Stimulated activated naive CD4-positive, alpha-beta T cell (primary cell): Measurements from ENCODE around the gene PSTK.

Experiments used
- DNase-seq, 6 experiments: peaks; one replicate each; lab custom pipeline; 2025; lab: John Stamatoyannopoulos, UW

Gene PSTK, protein sequence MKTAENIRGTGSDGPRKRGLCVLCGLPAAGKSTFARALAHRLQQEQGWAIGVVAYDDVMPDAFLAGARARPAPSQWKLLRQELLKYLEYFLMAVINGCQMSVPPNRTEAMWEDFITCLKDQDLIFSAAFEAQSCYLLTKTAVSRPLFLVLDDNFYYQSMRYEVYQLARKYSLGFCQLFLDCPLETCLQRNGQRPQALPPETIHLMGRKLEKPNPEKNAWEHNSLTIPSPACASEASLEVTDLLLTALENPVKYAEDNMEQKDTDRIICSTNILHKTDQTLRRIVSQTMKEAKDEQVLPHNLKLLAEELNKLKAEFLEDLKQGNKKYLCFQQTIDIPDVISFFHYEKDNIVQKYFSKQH

DNA sequence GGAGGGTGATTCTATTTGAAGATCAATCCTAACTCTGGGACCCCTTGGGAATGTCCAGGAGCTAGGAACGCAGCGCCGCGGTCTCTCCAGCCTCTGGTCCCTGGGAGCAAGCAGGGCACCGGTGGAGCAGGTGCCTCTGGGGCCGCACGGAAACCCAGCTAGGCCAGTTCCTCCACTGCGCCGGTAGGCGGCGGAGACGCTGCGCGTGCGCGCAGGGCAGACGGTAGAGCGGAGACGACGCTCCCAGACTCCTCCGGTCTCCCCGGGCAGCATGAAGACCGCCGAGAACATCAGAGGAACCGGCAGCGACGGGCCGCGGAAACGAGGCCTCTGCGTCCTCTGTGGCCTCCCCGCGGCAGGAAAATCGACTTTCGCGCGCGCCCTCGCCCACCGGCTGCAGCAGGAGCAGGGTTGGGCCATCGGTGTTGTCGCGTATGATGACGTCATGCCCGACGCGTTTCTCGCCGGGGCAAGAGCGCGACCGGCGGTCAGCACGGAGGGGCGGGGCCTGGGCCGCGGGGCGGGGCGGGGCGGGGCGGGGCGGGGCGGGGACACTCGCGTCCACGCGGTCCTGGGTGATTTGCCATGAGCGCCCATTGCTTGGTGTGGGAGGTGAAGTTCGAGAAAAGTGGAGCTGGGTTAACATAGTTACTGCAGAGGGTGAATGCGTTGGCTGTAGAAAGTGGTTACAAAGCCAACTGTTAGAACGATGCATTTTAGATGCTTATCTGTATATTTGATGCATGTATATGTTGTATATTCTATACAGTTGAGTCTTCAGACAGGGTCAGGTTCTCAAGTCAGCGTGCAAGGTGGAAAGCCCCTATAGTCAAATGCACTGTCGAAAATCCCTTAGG, at the start of gene PSTK:
TSS of gene PSTK (plus strand) at position 193 of the 857 bp plus-strand sequence. CDS start at position 272, 79 bp downstream.
- DNase-seq: peak; percentile 81 to 97 (median 84)

DNA sequence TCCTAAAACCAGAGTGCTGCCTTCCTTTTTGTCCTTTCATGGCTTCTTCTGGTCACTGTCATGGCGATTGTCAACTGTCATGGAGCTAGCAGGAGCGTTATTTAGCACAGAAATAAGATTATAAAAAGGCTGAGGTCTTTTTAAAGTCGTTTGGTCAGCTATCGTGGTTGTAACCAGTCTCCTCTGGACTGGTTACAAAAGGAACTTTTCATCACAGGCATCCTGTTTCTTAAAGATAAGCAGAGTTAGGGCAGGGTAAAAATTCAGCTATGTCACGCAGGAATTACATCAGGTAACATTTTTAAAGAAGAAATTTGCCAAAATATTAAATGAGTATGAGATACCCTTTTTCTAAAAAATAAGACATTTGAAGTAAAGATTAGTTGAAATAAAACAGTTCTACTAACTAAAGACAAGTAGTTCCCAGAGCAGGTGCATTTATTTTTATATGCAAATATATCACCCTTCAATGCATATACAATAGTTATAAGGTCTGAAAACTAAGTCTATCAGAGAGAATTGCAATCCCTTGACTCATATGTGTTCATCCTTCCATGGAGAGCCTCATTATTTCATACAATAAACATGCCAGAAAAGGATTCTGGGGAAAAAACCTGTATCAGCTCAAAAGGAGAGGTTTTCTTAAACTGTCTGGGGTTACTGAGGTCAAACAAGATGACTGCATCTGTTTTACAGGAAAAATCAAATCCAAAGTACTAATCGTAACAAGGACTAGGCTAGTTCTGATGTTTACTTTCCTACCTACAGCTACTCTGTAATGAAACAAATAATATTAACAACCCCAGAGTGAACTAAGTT, 48.9 kb upstream of the PSTK start:
- DNase-seq: no peak

DNA sequence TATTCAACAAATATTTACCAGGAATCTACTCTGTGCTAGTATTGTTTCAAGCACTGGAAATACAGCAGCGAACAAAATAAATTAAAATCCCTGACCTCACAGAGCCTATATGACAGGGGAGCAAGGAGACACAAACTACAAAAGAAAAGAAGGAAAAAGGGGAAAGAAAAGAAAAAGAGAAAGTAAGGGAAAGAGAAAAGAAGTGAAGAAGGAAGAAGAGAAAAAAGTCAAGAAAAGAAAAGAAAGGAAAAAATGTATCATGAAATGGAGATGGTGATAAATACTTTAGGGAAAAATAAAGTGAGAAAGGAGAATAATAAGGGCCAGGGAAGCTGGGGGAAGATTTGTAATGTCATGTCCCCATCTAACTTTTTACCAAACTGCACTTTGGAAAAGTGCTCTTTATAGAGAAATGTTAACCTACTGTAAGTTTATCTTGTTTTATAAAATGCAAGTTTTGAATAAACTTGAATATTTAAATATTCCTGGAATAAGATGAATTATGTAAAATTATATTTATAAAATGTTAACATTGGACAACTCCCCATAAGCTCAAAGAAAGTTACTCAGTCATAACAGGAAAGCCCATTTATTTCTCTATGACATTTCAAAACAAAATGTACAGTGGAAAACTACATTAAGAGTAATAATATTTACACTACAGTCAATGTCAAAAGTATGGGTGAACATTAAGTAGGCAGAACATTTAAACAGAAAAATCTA, 40.9 kb upstream of the PSTK start:
- no peak for DNase-seq

DNA sequence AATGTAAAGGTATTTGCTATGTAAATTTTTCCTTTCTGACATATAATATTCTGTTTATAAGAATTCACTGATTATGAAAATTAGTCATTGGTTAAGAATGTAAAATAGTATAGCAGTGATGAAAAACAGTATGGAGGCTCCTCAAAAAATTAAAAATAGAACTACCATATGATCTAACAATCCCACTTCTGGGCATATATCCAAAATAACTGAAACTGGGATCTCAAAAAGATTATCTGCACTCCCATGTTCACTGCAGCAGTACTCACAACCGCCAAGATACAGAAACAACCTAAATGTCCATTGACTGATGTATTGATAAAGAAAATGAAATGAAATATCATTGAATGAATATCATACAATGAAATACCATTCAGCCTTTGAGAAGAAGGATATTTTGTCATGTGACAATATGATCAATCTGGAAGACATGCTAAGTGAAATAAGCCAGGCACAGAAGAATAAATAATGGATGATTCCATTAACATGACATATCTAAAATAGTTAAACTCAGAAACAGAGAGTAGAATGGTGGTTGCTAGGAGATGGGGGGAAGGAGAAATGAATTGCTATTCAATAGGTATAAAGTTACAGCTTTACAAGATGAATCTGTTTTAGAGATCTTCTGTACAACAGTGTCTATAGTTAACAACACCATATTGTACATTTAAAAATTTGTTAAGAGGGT, 40.2 kb upstream of the PSTK start:
- no peak for DNase-seq

DNA sequence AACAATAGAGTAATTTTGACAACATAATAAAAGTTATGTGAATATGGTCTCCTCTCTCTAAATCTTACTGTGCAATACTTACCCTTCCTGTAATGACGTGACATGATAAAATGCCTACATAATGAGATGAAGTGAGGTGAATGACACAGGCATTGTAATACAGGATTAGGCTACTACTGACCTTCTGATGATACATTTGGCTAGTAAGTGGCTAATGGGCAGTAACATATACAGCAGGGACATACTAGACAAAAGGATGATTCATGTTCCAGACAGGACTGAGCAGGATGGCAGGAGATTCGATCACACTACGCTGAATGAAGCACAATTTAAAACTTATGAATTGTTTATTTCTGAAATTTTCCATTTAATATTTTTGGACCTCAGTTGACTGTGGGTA, 30.9 kb upstream of the PSTK start:
- no peak for DNase-seq

DNA sequence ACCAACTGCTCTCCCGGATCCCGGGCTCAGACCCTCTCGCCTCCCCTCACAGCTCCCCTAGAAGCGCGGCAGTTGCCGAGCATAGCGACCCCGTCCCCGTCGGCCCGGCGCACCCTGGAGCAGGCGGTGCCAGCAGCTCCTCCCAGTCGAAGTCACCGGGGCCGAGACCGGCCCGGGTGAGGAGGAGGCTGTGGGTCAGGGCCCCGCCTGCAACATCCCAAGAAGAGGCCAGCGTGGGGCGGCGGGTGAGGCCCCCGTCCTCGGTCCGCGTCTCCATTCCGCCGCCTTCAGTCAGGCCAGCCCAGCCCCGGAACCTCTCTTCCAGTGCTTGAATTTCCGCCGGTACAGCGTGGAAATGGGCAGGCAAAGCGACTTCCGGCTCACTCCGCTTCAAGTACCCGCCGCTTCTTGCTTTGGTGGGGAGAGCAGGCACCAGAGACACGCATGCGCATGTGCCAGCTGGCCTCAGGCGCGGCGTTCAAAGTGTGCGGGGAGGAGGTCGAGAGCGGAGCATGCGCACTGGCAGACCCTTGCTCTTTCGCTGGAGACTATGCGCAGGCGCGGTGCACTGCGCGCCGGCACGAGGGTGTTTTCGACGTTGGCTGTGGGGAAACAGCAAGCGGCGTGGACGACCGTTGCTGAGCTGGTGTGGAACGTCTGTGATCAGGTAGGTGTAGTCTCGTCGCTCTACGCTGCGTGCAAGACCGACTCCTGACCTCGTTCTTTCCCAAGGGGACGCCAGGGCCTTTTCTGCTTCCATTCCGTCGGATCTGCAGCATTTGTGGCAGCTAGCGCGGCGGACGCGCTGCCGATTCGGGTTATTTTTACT, 26.1 kb upstream of the PSTK start, which contains the start of gene C10orf88:
TSS of gene C10orf88 (minus strand) at position 326 of the 829 bp plus-strand sequence. CDS start at position 277, 49 bp downstream.
- peak; percentile 85 to 98 (median 96) for DNase-seq

DNA sequence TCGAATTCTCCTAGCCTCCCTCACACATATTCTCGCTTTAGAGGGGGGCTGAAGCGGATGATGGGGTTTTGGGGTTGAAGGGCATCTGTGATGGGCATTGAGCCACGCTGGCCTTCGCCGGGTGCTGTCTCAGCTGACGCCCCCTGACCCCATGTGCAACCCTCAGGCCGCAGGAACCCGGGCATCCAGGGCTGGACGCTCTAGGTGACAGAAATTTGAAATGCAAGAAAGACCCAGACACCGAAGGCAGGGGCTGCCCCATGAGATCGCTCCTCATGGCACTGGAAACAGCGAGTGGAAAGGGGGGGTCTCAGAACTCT, 25.5 kb upstream of the PSTK start:
- no peak for DNase-seq

DNA sequence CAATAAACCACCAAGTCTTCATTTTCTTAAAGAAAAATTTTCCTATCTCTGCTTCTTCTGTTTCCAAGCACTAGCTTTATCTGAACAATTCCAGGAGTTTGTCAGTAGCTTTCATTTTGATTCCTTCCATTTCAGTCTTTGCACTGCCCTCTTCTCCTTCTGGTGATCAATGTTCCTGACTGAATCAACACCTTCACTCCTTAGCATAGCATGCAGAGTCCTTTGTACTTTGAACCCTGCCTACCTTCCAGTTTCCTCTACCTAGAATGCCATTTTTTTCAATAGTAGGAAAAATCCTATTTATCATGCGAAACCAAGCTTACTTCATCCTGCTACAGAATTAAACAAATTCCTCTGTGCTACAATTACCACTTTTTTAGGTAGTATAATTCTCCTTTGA, 24.3 kb upstream of the PSTK start:
- DNase-seq: no peak

DNA sequence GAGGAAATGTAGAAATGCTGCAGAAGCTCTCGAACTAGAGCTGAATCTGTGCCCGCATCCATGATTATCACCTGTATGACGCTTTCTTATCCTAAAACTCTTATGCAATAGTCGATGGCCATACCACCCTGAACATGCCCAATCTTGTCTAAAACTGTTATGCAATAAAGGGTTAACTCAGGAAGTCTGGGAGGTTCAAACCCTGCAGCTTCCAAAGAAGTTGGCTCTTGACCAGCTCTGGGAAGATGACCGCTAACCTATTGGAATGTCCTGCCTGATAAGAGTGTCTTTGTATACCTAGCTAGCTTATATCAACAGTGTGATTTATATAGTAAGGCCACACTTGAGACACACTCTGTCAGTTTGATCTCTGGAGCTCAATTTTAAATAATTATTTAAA, 22.7 kb upstream of the PSTK start:
- no peak for DNase-seq

DNA sequence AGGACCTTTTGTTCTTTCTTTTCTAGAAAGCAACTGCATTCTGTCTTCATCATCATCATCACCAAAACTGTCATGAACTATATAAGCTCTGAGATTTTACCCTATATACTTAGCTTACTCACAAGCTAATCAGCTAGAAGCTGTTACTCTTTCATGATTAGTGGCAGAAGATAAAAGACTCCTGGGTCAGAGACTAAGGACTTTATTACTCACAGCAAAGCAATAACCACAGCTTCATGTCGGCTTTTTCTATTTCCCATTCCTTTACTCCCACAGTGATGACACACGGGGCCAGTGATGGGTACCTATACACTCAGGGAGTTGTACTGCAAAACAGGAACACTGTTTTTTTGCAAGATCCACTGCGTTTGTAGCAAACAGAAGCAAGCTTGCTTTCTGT, 17.8 kb upstream of the PSTK start:
- DNase-seq: no peak

DNA sequence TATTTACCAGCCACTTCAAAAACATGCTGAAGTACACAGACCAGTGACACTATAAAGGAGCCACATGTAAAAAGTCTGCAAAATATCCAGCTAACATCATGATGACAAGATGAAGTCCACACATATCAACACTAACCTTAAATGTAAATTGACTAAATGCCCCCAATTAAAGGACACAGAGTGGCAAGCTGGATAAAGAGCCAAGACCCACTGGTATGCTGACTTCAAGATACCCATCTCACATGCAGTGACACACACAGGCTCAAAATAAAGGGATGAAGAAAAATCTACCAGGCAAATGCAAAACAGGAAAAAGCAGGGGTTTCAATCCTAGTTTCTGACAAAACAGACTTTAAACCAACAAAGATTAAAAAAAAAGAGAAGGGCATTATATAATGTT, 13.3 kb upstream of the PSTK start:
- DNase-seq: no peak

DNA sequence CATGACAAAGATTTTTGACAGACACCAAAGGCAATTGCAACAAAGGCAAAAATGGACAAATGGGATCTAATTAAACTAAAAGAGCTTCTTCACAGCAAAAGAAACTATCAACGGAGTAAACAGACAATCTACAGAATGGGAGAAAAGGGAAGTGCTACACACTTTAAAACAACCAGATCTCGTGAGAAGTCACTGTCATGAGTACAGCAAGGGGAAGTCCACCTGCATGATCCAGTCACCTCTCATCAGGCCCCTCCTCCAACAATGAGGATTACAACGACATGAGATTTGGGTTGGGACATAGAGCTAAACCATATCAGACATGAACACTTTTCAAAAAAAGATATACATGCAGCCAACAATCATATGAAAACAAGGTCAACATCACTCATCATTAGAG, 11.5 kb upstream of the PSTK start:
- DNase-seq: no peak

DNA sequence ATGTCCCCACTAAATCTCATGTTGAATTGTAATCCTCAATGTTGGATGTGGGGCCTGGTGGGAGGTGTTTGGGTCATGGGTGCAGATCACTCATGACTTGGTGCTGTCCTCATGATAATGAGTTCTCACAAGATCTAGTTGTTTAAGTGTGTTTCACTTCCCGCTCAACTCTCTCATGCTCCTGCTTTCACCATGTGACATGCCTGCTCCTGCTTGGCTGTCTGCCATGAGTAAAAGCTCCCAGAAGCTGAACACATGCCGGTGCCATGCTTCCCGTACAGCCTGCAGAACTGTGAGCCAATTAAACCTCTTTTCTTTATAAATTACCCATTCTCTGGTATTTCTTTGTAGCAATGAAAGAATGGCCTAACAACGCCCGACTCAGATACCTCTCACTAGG, 6.2 kb upstream of the PSTK start:
- no peak for DNase-seq

DNA sequence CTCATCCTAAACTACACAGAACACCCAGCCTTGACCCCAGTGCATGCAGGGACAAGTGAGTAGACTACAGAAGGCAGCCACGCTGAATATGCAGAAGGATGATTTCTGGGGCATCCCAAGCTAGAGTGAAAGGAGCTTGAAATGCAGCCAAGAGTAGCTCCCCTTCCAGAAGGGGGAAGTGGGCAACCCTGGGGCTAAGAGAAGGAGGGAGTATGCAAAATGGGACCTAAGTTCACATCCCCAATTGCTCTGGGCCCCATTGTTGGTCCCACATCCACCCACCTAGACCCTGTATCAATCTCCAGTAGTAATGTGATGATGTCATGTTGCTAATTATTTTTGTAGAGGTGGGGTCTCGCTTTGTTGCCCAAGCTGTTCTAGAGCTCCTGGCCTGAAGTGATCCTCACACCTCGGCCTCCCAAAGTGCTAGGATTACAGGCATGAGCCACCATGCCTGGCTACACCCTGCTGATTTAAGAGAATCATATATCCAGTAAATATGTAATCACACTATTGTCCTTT, 5.6 kb upstream of the PSTK start:
- DNase-seq: no peak

DNA sequence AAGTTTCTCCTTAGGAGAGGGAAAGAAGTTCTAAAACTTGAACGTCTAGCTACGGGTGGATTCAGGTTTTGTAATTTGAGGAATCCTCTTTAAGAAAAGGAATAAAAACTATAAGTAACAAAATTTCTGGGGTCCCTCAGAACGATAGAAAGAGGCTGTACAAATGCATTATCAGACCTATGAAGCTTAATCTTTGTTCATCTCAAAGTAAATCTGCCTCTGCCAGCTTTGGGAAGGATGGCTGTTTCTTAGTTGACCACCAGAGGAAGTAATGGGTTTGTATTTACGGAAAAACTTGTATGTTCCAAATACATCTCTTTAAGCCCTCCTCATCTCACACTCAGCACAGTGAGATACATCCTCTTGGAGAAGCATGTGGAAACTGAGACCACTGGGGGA, 864 bp downstream of the PSTK start:
- peak in 1 of 6 experiments; percentile 40 for DNase-seq

DNA sequence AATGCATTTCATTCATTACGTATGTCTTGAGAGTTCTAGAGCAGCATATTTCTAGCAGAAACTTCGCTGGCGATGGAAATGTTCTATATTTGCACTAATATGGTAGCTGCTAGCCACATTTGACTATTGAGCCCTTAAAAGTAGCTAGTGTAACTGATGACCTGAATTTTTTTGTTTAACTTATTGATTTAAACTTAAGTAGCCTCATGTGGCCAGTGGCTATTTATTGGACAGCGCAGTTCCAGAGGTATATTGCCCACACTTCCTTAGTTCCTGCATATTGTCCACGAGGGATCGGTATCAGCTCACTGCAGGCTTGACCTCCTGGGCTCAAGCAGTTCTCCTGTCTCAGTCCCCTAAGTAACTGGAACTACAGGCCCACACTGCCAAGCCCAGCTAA, 3.7 kb downstream of the PSTK start:
- DNase-seq: no peak

DNA sequence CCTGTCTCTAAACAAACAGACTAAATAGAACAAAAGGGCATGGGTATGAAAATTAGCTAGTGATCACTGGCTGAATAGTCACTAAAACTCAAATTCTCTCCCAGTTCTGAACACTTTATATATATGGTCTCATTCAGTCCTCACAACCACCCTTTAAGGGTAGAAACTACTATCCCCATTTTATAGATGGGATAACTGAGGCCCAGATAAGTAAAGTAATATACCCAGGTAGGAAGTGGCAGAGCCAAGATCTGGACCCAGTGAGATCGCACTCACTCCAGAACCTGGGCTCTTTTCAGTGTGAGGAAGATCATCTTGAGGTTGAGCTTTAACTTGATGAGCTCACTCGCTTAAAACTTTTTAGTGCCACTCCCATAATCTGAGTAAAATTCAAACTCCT, 4.5 kb downstream of the PSTK start:
- DNase-seq: no peak

DNA sequence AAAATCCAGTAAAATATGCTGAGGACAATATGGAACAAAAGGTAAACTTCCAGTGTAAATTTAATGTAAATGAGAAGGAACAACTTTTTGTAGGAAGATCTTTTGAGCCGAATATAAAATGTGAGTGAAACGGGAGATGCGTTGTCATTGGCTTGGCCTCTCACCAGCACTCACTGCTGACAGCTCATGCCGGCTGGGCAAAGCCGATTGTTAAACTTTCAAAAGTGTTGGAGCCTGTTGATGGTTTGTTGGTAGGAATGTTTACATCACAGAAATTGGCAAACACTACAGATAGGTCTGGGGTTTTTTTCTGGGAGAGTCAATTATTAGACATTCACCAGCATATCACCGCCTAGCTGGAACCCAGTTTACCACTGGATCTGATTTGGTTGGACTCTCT, 6.1 kb downstream of the PSTK start:
- DNase-seq: no peak

DNA sequence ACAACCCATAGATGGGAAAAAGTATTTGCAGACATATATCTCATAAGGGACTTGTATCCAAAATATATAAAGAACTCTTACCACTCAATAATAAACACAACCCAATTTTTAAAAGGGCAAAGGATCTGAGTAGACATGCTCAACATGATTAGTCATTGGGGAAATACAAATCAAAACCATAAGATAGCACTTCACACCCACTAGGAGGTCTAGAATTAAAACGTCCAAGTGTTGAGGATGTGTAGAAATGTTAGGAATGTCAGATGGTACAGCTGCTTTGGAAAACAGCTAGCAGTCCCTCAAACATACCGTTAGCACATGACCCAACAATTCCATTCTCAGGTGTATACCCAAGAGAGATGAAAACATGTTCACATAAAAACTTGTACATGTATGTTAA, 8.3 kb downstream of the PSTK start:
- DNase-seq: no peak

DNA sequence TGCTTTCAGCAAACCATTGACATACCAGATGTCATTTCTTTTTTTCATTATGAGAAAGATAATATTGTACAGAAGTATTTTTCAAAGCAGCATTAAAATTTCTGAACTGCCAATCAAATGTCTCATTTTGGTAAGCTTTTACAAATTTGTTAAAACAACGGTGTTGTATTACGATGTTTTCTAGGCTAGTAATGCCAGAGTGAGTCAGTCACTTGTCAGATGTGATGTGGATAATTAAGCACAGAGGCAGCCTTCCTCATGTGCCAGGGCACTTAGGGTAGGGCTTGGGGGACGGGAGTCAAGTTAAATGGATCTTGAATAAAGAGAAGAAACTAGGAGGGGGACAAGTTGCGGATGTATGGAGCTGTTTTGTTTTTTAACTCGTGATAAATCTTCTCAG, 10.1 kb downstream of the PSTK start:
- DNase-seq: no peak
